ENCODE data around the gene MTA1. TPM values are rescaled to one million over a fixed set of nuclear protein-coding genes. Genes with fewer than 3 reads are reported as not detected.

The MTA1 gene
- total RNA-seq, 2 experiments from 2014 or later = 103 to 217 TPM

DNA sequence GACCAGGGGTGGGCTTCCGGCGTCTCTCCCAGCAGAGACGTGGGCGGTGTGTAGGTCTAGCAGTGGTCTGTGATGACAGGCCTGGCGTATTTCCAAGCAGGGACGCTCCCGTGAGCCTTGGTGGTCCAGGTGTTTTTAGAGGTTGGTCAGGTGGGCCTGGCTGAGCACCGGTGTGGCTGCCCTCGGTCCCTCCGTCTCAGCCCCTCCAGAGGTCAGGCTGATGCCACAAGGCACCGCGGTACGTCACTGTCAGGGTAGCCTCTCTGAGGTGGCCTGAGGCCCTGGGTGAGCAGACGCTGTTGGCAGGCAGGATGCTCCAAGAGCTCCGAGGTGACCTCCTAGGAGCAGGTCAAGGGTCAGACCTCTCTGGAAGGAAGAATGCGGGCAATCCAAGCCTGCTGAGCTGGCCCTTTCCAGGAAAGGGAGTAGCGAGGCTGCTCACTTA is 13.6 kb downstream of the MTA1 start:
- Histone ChIP-seq H4K20me1 (ENCODE audit: insufficient read depth, low read length) (peaks cover 9% of the 10 kb centered on the region; the same call in 1 of the 2 replicates), H3K27ac (ENCODE audit: low read depth, low read length, poor library complexity, severe bottlenecking) (no peak overlapping the region), H3K9me3 (ENCODE audit: low read length) (peaks cover 15% of the 10 kb centered on the region), H3K9me2 (ENCODE audit: insufficient read depth, low read length) (no peaks in the 10 kb centered on the region), H3K79me2 (ENCODE audit: insufficient read depth, low read depth, low read length) (peaks cover 56% of the 10 kb centered on the region), H3K4me1 (ENCODE audit: insufficient read depth, low read length, poor library complexity, severe bottlenecking) (no peaks in the 10 kb centered on the region), H2AFZ (ENCODE audit: low read length) (no peak overlapping the region), H3K36me3 (ENCODE audit: insufficient read depth, low read length) (peaks cover 87% of the 10 kb centered on the region), H3K4me3 (ENCODE audit: low read depth, low read length, poor library complexity, severe bottlenecking) (no peak overlapping the region), H3K4me2 (ENCODE audit: low read length) (no peak overlapping the region)
- BruUV-seq (replicated peaks) = no TSS peak
- DNase-seq (ENCODE audit: low spot score) = no peak
- no peak for TF ChIP-seq EZH2phosphoT487 (IDR thresholded peaks at IDR 0.05; ENCODE audit: borderline replicate concordance, low read depth, low read length)
- TF ChIP-seq, protein P1, sequence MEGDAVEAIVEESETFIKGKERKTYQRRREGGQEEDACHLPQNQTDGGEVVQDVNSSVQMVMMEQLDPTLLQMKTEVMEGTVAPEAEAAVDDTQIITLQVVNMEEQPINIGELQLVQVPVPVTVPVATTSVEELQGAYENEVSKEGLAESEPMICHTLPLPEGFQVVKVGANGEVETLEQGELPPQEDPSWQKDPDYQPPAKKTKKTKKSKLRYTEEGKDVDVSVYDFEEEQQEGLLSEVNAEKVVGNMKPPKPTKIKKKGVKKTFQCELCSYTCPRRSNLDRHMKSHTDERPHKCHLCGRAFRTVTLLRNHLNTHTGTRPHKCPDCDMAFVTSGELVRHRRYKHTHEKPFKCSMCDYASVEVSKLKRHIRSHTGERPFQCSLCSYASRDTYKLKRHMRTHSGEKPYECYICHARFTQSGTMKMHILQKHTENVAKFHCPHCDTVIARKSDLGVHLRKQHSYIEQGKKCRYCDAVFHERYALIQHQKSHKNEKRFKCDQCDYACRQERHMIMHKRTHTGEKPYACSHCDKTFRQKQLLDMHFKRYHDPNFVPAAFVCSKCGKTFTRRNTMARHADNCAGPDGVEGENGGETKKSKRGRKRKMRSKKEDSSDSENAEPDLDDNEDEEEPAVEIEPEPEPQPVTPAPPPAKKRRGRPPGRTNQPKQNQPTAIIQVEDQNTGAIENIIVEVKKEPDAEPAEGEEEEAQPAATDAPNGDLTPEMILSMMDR (conservative IDR thresholded peaks at IDR 0.05; ENCODE audit: low read length) = no peak
- intact Hi-C loops (cut with micrococcal nuclease; ENCODE audit: unreplicated experiment) = no loop called here
- ChIA-PET POLR2A (no interaction called here), CTCF (ENCODE audit: unreplicated experiment) (no interaction called here)

DNA sequence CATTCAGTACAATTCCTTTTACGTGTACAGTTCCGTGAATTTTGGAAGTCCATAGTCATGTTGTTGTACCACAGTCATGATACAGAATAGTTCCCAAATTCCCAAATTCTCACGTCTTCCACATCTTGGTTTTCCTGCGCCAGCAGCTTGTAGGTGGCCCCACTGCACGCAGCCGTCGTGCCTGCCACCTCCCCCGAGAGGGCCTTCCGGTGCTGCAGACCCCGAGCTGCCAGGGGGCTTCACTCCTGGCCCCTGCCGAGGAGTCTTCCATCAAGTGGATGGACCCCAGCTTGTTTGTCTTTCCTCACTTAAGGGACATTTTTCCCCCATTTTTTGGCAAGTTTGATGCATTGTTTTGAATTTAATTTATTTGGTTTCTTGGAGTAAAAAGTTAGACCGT is 16.8 kb downstream of the MTA1 start:
- H4K20me1 ChIP-seq (ENCODE audit: insufficient read depth, low read length) = peaks cover 6% of the 10 kb centered on the region; the same call in 1 of the 2 replicates
- intact Hi-C loops (cut with micrococcal nuclease; ENCODE audit: unreplicated experiment) = no loop called here

More for the DNA sequence above, 16.8 kb downstream of the MTA1 start:
- H3K9me3 ChIP-seq (ENCODE audit: low read length) = peaks cover 15% of the 10 kb centered on the region
- peaks cover 82% of the 10 kb centered on the region for H3K36me3 ChIP-seq (ENCODE audit: insufficient read depth, low read length)
- ChIA-PET POLR2A (interaction anchor here (0.9 kb wide), 1 partner anchor 17 kb away, joined by 3 read pairs; the partner anchor contains the start of gene MTA1), CTCF (ENCODE audit: unreplicated experiment) (no interaction called here)
- no peak overlapping the region for H3K4me2 ChIP-seq (ENCODE audit: low read length)
- DNase-seq (ENCODE audit: low spot score) = no peak
- H3K4me3 ChIP-seq (ENCODE audit: low read depth, low read length, poor library complexity, severe bottlenecking) = no peak overlapping the region
- H3K27ac ChIP-seq (ENCODE audit: low read depth, low read length, poor library complexity, severe bottlenecking) = no peak overlapping the region
- H2AFZ ChIP-seq (ENCODE audit: low read length) = no peak overlapping the region
- BruUV-seq (replicated peaks) = no TSS peak
- H3K9me2 ChIP-seq (ENCODE audit: insufficient read depth, low read length) = no peaks in the 10 kb centered on the region
- TF ChIP-seq, protein P1 (conservative IDR thresholded peaks at IDR 0.05; ENCODE audit: low read length) = no peak
- TF ChIP-seq EZH2phosphoT487 (IDR thresholded peaks at IDR 0.05; ENCODE audit: borderline replicate concordance, low read depth, low read length) = no peak
- no peaks in the 10 kb centered on the region for H3K4me1 ChIP-seq (ENCODE audit: insufficient read depth, low read length, poor library complexity, severe bottlenecking)
- peaks cover 56% of the 10 kb centered on the region for H3K79me2 ChIP-seq (ENCODE audit: insufficient read depth, low read depth, low read length)

All from OCI-LY7 (cell line).